ENCODE data around the gene CRLF2.

DNA sequence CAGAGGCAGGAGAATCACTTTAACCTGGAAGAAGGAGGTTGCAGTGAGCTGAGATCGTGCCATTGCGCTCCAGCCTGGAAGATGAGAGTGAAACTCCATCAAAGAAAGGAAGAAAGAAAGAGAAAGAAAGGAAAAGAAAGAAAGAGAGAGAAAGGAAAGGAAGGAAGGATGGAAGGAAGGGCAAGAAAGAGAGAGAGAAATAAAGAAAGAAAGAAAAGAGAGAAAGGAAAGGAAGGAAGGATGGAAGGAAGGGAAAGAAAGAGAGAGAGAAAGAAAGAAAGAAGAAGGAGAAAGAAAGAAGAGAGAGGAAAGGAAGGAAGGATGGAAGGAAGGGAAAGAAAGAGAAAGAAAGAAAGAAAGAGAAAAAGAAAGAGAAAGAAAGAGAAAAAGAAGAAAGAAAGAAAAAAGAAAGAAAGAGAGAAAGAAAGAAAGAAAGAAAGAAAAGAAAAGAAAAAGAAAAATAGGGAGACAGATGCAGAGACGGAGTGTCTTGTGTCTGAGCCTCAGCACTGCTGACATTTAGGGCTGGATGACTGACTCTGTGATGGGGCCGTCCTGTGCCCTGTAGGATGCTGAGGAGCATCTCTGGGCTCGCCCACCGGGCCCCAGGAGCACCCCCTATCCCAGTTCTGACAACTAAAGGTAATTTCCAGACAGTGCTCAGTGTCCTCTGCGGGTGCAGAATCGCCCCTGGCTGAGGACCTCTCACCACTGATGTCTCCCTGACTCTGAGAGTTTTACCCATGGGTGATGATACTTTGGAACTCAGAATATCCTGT lies 61.7 kb downstream of the CRLF2 start:
- TF ChIP-seq, protein P1, sequence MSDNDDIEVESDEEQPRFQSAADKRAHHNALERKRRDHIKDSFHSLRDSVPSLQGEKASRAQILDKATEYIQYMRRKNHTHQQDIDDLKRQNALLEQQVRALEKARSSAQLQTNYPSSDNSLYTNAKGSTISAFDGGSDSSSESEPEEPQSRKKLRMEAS (IDR thresholded peaks at IDR 0.05), result no peak
- TF ChIP-seq FOXM1 (IDR thresholded peaks at IDR 0.05; ENCODE audit: borderline replicate concordance, low read depth) (no peak), CREB1 (IDR thresholded peaks at IDR 0.05; ENCODE audit: low read depth) (no peak), TAF1 (IDR thresholded peaks at IDR 0.05; ENCODE audit: low read depth) (no peak), EGR1 (IDR thresholded peaks at IDR 0.05) (no peak)
